Measurements from ENCODE around the gene LRRC43. TPM values are rescaled to one million over a fixed set of nuclear protein-coding genes. Genes with fewer than 3 reads are reported as not detected.

Gene LRRC43
- total RNA-seq, 1 experiment from 2014 or later = 0.66 TPM

- ChIA-PET CTCF (interaction anchor here (0.6 kb wide), 1 partner anchor 12 kb away, joined by 4 read pairs; no protein-coding TSS in a partner anchor), POLR2A (ENCODE audit: unreplicated experiment) (interaction anchor here (0.6 kb wide), 1 partner anchor 255 kb away, joined by 5 read pairs; no protein-coding TSS in a partner anchor)
- Histone ChIP-seq H3K27me3 (ENCODE audit: low read length) (no peaks in the 10 kb centered on the region), H3K9ac (ENCODE audit: low read length) (no peak overlapping the region), H3K4me1 (ENCODE audit: insufficient read depth, low read length) (no peaks in the 10 kb centered on the region), H4K20me1 (ENCODE audit: low read length) (peaks cover 12% of the 10 kb centered on the region; the same call in 1 of the 2 replicates), H3F3A (ENCODE audit: low read length, unreplicated experiment) (no peaks in the 10 kb centered on the region), H3K9me3 (ENCODE audit: low read length) (no peaks in the 10 kb centered on the region), H3K4me3 (ENCODE audit: low read length) (no peak overlapping the region), H3K4me2 (ENCODE audit: low read length) (no peak overlapping the region), H2AFZ (ENCODE audit: low read length) (no peak overlapping the region), H3K79me2 (ENCODE audit: low read length) (no peaks in the 10 kb centered on the region), H3K36me3 (ENCODE audit: low read depth, low read length) (peaks cover 28% of the 10 kb centered on the region), H3K9me2 (replicated peaks; ENCODE audit: low read length) (no peaks in the 10 kb centered on the region), H3K27ac (ENCODE audit: low read length) (no peak overlapping the region)
- no peak for ATAC-seq
- intact Hi-C loops (cut with micrococcal nuclease) = no loop called here
- DNase-seq = no peak
- TF ChIP-seq CTCF (conservative IDR thresholded peaks at IDR 0.05; ENCODE audit: low read depth, low read length) (no peak), EZH2 (IDR thresholded peaks at IDR 0.05; ENCODE audit: low read length, unreplicated experiment) (no peak), EZH2phosphoT487 (IDR thresholded peaks at IDR 0.05; ENCODE audit: borderline replicate concordance, low read length) (no peak)
- BruUV-seq (replicated peaks) = TSS peak; percentile 23
Measured at GRCh38 chr12:122205053-122205925, 22.4 kb downstream of the LRRC43 start.

- H3K4me2 ChIP-seq (ENCODE audit: low read length) = no peak overlapping the region
- ChIA-PET POLR2A (ENCODE audit: unreplicated experiment) (no interaction called here), CTCF (no interaction called here)
- intact Hi-C loops (cut with micrococcal nuclease) = no loop called here
- no peaks in the 10 kb centered on the region for H3K27me3 ChIP-seq (ENCODE audit: low read length)
- TF ChIP-seq CTCF (conservative IDR thresholded peaks at IDR 0.05; ENCODE audit: low read depth, low read length) (no peak), EZH2phosphoT487 (IDR thresholded peaks at IDR 0.05; ENCODE audit: borderline replicate concordance, low read length) (no peak), EZH2 (IDR thresholded peaks at IDR 0.05; ENCODE audit: low read length, unreplicated experiment) (no peak)
- DNase-seq = no peak
- no peaks in the 10 kb centered on the region for H3K9me3 ChIP-seq (ENCODE audit: low read length)
- no peaks in the 10 kb centered on the region for H3K4me1 ChIP-seq (ENCODE audit: insufficient read depth, low read length)
- no peaks in the 10 kb centered on the region for H3K79me2 ChIP-seq (ENCODE audit: low read length)
- no peak overlapping the region for H3K4me3 ChIP-seq (ENCODE audit: low read length)
- no peaks in the 10 kb centered on the region for H3K9me2 ChIP-seq (replicated peaks; ENCODE audit: low read length)
- peaks cover 12% of the 10 kb centered on the region; the same call in 1 of the 2 replicates for H4K20me1 ChIP-seq (ENCODE audit: low read length)
- no peak overlapping the region for H3K9ac ChIP-seq (ENCODE audit: low read length)
- no peak overlapping the region for H3K27ac ChIP-seq (ENCODE audit: low read length)
- no peak overlapping the region for H2AFZ ChIP-seq (ENCODE audit: low read length)
- H3F3A ChIP-seq (ENCODE audit: low read length, unreplicated experiment) = no peaks in the 10 kb centered on the region
- BruUV-seq (replicated peaks) = no TSS peak
- peaks cover 31% of the 10 kb centered on the region for H3K36me3 ChIP-seq (ENCODE audit: low read depth, low read length)
- ATAC-seq = no peak
Measured at GRCh38 chr12:122206111-122206881, 23.4 kb downstream of the LRRC43 start.
